GM12801 (cell line): ENCODE measurements around the gene MECR.

Source experiments
- CTCF ChIP-seq: IDR thresholded peaks from one replicate; pipeline ENCODE4 v1.5.1; 2011; ENCODE audit warnings: control low read depth; ENCODE audit not compliant: insufficient read length; ENCODE audit errors: extremely low read depth

Gene MECR

GRCh38 chr1:29193879-29194455, 36.8 kb downstream of the MECR start:
- no peak for TF ChIP-seq CTCF

DNA sequence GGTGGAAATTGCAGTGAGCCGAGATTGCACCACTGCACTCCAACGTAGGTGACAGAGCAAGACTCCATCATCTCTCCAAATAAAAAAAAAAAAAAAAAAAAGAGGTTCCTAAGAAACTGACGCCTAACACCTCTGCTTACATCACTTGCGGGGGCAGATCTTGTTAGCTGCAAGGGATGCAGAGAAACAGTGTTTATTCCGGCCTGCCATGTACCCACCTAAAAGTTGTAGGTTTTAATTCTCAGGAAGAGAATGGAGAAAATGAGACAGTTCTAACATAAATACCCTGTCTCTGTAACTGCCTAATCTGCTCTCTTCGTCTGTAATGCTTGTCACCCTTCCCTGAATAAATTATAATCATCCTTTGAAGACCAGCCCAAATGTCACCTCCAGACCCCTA, 40.0 kb downstream of the MECR start:
- no peak for TF ChIP-seq CTCF

GRCh38 chr1:29186707-29187106, 44.0 kb downstream of the MECR start:
- no peak for TF ChIP-seq CTCF

DNA sequence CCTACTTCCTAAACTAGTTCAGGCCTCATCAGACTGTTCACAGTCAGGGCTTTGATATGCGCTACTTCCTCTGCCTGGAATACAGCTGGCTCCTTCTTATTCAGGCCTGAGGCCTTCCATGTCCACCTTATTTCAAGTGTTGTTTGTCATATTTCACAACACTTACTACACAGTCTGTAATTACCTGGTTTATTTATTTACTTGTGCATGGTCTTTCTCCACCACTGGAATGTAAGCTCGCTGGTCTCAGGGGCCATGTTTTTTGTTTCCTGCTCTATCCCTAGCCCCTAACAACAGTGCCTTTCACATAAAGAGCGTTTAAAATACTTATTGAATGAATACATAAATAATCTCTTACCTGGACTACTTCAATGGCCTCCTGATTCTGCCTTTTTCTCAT, 44.5 kb downstream of the MECR start:
- TF ChIP-seq CTCF = no peak

DNA sequence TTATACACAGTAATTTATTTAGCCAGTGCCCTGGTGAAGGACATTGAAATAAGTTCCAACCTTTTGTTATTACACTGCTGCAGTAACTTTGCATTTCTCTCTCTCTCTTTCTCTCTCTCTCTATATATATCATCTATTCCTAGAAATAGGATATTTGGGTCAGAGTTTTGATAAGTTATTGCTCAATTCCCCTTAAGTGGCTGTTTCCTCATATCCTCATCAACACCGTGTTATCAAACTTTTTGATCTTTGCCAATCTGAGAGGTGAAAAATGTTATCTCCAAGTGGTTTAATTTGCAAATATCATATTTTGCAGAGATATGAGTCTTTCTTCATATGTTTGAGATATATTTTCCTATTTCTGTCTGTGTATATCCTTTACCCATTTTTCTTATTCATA, 47.4 kb downstream of the MECR start:
- TF ChIP-seq CTCF = no peak

GRCh38 chr1:29181413-29182225, 49.1 kb downstream of the MECR start, which contains the start of gene SRSF4:
SRSF4 (minus strand) TSS chr1:29181900; CDS start chr1:29181752, 148 bp downstream.
- TF ChIP-seq CTCF = no peak

- TF ChIP-seq CTCF = no peak
These were observed 50.0 kb downstream of the MECR start for GRCh38 chr1:29180497-29181412.
